Measurements from ENCODE around the gene IL10RA.
A peak's percentile ranks its signal among the peaks of the same experiment; 100 is the strongest.
"Not testable (repeated sequence)": the region's sequence is repeated elsewhere in the genome, so short reads cannot be mapped to it uniquely, and the experiment has no call there.

IL10RA gene

DNA sequence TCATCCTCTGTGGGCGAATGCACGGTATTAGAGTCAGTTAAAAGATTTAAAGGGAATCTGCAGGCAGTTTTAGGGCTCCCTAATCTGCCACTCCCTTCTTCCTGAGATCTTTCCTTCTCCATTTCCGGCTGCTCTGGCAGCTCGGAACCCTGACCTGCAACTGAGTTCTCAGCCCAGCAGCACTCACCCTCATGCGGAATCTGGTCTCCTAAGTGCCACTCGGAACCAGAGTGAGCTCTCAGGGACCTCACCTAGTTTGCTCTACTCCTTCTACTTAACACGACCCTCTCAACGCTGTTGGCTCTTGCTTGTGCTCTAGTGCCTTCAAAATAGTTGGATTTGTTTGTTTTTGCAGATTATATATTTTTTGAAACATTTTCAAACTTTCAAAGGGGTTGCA, 19.3 kb upstream of the IL10RA start:
- DNase-seq: no peak

DNA sequence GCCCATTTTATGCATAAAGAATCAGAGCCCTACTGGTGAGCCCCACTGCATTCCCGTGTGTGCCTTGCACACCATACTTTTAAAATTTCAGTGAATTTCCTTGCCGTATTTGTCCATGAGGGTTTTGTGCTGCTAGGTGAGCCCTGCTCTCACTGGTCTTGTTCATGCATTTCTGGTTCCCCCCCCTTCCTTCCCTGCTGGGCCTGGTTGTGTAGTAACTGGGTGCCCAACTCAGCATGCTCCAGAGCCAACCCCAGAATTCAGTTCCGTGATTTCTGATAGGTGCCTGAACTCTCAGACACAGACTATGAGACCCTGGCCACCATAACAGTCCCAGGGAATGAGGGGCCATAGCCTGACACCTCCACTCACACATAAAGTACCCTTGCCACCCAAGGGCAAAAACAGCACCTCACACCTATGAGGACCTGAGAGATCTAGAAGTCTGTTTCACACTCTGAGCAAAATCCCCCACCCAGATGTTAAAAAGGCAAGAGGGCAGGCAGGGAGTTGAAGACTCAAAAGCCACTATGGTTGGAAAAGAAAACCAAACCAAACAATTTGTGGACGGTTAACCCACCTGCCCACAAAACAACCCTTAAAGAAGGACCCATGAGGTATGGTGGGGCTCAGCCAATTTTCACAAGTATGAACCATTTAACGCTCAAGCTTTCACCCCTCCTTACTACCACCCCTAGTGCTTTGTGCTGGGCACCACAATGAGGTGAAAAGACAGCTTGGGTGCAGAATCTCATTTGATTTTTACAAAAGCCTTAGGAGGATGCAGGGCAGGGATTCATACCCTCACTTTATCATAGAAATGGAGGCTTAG, 16.8 kb upstream of the IL10RA start:
- DNase-seq: no peak

DNA sequence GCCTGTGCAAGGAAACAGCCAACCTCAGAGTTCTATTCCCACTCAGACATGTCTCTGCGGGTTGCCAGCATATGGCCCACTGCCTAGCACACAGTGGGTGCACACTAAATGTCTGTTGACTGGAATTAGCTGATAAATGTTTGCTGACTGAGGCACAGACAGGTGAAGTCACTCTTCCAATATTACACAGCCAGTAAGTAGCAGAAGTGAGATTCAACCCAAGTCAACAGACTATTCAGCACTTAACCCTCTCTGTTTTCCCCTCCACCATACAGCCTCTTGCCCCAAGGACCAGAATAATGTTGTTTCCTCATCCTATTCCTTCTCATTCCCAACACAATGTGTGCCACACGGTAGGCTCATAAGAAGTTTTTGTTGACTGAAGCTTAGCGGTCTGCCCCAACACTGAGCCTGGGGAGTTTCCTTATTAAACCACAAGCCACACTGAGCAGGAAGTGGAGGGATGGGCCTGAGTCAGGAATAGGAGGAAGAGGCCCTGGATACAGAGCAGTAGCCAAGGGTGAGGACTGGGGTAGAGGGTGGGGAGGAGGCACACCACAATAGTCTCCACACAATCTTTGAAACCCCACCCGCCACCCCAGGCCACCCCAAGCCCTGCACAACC, 15.7 kb upstream of the IL10RA start:
- peak; percentile 64 for DNase-seq

DNA sequence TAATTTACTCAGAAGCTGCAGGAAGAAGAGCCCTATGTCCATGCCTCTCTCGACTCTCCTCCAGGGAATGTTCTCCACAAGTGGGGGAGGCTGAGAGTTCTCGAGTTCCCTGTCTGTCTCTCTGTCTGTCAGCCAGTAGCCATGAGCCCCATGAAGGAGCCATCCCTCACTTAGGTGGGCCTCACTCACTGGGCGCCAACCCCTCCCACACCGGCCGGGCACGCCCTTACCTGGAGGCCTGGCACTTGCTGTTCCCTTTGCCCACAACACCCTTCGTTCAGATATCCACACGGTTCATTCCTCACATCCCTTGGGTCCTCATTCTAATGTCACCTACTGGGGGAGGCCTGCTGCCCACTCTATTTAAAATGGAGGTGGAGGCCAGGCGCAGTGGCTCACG, 14.2 kb upstream of the IL10RA start:
- no peak for DNase-seq

DNA sequence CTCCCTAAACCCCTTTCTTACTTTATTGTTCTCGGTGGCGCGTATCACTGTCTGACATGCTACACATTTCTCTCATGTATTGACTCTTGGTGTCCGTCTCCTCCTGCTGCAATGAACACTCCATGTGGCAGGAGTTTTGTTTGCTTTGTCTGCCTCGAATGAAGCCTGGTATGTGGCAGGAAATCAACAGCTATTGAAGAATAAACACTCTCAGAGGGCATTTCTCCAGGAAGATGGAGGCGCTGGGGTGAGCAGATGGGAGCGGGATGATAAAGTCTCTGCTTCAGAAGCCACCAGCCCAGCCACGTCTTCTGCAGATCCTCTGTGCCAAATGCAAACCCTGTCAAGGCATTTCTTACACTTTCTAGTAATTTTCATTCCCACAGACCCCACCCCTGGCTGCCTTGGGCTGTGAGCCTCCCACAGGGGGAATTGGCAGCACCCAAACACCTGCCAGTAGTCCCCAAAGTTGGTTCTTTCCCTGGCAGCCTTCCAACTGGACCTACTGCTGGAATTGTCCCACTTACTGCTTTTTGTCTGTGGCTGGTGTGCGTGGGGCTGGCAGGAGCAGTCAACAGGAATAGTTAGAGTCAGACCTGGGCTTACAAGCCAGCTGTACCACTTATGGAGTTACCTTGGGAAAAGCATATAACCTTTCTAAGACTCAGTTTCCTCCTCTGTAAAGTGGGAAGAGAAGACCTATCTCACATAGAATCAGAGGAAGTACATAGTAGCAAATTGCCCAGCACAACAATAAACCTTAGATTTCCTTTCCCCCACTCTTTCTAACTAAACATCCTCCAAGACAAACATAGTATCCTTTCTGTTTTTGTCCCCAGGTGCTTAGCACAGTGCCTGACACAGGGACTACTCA, 13.3 kb upstream of the IL10RA start:
- no peak for DNase-seq

DNA sequence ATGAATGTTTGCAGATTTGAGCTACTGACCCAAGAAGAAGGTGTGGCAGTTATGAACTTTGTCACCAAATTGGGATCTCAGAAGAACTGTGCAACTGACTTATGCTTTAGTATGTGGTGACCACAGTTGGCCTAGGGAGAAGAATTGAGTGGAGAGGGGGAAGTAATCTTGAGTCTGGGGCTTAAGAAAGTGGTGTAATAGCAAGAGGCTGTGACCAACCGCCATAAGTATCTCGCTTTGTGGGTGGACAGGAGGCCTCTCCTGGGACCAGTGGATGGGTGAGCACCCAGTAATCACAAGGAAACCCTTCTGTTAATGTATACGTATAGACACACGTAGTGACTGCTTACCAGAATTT, 12.7 kb upstream of the IL10RA start:
- no peak for DNase-seq

DNA sequence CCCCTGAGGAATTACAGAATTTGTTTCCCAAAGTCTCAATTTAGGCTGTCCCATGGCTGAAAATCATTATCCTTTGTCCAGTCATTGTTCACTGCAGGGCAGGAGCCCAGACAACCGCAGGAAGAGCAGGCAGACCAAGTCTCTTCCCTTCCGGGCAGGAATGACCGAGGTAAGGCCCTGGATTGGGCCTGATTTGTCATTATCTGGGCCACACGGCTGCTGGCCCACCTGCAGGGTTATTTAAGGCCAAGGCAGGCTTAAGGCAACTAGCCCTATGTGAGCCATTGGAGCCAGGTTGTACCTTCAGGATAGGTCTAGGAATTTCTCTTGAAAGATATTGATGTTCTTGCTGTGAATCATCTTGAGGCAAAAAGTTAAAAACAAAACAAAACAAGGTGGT, 9.7 kb upstream of the IL10RA start:
- no peak for DNase-seq

DNA sequence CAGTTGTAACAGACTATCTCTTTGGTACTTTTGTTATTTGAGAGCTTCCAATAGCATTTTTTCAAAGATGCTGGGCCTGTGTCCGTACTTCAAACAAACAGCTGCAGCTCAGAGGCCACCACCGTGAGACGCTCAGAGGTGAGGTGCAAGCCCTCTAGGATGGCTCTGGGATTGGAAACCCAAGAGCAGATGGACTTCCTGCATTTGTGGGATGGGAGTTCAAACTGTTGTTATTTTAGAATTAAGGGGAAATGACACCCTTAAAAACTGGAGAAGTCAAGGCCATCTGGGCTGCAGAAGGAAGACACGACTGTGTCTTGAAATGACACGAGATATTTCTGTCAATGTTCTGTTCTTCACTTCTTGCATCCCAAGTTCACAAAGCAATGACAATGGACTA, 9.2 kb upstream of the IL10RA start:
- DNase-seq: no peak

DNA sequence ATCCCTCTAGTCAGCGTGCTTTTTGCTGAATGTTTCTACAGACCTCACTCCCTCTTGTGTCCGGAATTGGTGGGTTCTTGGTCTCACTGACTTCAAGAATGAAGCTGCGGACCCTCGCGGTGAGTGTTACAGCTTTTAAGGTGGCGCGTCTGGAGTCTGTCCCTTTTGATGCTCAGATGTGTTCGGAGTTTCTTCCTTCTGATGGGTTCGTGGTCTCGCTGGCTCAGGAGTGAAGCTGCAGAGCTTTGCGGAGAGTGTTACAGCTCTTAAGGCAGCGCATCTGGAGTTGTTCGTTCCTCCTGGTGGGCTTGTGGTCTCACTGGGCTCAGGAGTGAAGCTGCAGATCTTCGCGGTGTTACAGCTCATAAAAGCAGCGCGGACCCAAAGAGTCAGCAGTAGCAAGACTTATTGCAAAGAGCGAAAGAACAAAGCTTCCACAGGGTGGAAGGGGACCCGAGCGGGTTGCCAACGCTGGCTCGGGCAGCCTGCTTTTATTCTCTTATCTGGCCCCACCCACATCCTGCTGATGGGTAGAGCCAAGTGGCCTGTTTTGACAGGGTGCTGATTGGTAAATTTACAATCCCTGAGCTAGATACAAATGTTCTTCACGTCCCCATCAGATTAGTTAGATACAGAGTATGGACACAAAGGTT, 8.5 kb upstream of the IL10RA start:
- DNase-seq: not testable (repeated sequence)

DNA sequence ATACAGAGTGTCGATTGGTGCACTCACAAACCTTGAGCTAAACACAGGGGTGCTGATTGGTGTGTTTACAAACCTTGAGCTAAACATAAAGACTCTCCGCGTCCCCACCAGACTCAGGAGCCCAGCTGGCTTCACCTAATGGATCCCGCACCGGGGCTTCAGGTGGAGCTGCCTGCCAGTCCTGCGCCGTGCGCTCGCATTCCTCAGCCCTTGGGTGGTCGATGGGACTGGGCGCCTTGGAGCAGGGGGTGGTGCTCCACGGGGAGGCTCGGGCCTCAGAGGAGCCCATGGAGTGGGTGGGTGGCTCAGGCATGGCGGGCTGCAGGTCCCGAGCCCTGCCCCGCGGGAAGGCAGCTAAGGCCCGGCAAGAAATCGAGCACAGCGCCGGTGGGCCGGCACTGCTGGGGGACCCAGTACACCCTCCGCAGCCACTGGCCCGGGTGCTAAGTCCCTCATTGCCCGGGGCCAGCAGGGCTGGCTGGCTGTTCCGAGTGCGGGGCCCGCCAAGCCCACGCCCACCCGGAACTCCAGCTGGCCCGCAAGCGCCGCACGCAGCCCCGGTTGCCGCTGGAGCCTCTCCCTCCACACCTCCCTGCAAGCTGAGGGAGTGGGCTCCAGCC, 7.8 kb upstream of the IL10RA start:
- DNase-seq: not testable (repeated sequence)

DNA sequence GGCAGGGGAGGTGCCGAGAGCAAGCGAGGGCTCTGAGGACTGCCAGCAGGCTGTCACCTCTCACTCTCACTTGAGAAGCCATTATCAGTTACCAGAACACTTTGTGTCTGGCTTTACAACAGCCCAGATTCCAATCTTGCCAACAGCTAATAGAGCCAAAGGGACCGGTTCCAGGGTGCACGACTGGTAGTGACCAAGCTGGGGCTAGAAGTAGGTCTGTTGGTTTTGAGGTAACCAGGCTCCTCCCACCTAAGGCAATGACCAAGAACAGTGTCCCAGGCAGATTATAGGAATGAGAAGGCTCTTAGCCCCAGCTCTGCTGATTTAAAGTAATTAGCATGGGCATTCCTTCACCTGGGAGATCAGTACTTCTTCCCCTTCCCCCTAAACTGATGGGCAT, 7.2 kb upstream of the IL10RA start:
- no peak for DNase-seq

DNA sequence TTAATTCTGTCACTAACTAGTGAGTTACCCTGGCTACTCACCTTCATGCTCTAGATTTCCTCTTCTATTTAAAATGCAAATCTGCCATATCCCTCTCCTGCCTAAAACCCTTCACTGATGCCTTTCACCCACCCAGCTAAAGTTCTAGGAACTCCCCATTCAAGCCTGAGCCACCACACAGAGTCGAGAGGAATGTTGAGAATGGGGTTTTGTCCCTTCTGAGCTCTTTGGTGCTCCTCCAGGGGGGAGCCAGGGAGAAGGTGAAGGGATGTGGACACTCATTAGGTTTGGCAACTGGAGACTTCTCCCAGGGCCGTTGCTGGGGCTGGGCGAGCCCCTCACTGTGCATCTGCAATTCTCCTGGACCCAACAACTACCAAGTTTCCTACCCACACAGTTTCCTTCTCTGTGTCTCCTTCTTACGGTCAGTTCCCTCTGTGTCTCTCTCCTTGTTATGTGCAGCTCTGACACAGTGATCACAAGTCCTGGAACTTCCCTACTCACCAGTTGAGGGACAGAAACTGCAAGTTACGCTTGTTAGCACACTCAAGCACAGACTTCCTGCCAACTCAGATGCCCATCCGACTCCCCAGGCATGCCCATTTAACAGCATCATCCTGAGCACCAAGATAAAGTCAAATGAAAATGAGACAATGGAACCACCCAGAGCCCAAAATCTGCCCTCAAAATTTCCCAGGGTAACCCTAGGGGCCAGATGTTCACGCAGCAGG, 6.5 kb upstream of the IL10RA start:
- DNase-seq: peak; percentile 43

DNA sequence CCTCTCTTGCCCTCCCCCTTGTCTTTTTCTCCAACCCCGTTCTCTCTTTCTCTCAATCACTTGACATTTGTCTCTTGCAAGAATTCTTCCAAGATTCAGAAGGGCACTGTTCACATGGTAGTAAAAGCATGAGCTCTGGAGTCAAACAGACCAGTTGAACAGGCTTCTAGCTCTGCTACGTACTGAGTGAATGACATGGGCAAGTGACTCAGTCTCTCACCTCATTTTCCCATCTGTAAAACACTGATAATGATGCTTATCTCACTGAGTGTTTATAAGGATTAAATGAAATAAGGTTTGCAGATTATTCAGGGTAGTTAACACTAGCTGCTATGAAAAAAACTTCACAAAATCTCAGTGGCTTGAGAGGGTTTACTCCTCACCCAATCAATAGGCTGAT, 5.9 kb upstream of the IL10RA start:
- DNase-seq: no peak

DNA sequence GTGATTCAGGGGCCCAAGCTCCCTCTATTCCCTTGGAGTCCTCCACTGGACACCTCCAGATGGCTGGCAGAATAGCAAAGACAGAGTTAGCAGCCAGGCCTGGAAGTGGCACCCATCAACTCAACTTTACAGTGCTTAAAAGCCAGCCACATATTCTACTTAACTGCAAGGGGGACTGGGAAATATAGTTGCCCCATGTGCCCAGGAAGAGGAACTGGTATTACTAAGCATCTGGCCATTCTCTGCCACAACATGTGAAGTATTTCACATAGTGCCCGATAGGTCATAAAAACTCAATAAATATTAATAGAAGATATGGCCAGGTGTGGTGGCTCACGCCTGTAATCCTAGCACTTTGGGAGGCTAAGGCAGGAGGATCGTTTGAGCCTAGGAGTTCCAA, 5.5 kb upstream of the IL10RA start:
- no peak for DNase-seq

DNA sequence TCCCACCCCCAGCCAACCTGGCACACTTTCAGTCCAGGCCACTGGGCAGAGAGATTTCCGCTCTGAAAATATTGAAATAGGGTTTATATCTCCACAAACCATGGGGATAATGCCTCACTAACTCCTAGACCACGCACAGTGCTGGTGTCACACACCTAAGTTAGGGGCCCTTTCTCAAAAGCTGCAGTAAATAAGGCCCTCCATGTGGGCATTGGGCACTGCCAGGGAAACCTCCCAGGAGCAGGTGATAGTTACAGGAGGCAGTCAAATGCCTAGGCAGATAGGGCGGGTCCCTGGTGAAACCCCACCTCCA, 3.1 kb upstream of the IL10RA start:
- DNase-seq: no peak

DNA sequence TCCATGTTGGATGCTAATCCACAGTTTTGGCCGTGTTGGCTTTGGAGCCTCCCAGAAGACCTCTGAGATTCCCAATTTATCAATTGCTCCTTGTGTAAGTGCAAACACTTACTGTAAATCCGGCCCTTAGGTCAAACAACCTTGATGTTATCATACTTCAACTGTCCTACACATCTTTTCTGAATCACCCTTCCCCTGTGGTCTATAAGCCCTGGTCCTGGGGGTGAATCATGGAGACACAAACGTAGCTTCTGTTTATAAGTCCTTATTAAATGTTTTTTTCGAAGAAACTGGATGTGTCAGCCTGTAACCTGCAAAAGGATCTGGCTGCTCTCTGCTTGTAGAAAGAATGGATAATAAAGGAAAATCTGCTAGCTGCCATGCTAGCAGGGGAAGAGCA, 1.7 kb upstream of the IL10RA start:
- DNase-seq: no peak

DNA sequence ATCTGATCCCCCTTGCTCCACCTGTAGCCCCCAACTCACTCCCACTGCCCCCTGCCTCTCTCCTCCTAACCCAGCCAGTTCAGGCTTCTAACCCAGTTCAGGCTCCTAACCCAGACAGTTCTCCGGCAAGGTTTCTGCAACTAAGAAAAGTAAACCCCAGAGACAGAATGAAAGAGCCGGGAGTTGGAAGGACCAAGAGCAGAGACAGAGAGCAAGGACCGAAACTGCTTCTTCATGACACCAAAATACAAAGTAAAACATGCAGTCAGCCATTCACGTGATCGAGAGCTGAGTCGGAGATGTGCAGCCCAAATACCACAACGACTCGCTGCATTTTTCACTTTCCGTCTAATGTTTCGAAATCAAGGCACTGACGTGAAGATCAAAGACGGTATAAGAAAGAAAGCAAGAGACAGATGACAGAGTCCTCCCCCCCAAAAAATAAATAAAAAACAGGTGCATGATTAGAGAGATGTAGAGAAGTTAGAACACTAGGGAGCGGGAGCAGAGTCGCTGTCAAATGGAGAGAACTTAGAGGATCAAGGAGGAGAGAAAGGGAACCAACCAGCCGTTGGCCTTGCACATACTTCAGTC, 884 bp downstream of the IL10RA start:
- peak; percentile 80 for DNase-seq

DNA sequence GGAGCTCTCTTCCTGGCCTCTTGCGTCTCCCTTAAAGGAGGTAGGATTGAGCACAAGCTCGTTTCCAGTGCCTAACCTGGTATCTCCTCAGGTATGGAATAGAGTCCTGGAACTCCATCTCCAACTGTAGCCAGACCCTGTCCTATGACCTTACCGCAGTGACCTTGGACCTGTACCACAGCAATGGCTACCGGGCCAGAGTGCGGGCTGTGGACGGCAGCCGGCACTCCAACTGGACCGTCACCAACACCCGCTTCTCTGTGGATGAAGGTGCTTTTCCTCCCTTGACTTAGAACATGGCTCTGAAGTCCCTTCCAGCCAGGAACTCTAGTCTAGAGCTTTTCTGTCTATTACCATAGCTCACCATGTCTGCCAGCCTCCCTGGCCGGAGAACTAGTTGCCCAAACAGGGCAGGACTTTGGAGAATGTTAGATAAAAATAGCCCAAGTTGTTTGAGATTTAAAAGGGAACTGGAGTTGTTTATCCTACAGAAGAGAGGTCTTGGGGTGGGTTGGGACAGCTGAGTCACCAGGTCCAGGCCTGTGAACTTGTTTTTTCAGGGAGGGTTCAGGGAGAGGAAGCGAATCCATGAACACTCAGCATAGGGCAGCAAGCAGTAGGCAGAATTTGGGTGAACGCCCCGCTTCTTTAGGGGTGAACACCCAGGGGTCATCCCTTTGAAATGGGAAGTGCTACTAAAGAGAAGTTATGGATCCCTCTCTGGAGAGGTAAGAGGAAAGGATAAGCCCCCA, 3.3 kb downstream of the IL10RA start:
- no peak for DNase-seq

DNA sequence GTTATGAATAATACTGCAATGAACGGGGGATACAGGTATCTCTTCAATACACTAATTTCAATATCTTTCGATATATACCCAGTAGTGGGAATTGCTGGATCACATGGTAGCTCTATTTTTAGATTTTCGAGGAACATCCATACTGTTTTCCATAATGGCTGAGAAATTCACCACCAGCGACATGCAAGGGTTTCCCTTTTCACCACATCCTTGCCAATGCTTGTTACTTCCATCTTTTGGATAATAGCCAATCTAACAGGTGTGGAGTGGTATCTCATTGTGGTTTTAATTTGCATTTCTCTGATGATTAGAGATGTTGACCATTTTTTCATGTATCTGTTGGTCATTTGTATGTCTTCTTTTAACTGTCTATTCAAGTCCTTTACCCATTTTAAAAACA, 5.9 kb downstream of the IL10RA start:
- no peak for DNase-seq

DNA sequence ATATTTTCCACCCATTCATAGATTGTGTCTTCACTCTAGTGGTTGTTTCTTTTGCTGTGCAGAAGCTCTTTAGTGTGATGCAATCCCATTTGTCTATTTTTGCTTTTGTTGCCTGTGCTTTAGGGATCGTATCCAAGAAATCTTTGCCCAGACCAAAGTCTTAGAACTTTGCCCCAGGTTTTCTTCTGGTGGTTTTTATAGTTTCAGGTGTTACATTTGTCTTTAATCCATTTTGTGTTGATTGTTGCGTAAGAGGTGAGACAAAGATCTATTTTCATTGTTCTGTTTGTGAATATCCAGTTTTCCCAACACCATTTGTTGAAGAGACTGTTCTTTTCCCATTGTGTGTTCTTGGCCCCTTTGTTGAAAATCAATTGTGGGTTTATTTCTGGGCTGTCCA, 6.4 kb downstream of the IL10RA start:
- no peak for DNase-seq

Data from CD4-positive, alpha-beta T cell treated with Interleukin-21 for 1 hour (primary cell).